Naive thymus-derived CD8-positive, alpha-beta T cell (primary cell): ENCODE results near the gene CEP57L1. TPM values are rescaled to one million over a fixed set of nuclear protein-coding genes. Genes with fewer than 3 reads are reported as not detected.
"Not testable (repeated sequence)": the region's sequence is repeated elsewhere in the genome, so short reads cannot be mapped to it uniquely, and the experiment has no call there.

Experiments
- ATAC-seq, 2 donors: fragments of 150-1000 bp; cut with Tn5 transposase in 1 of 2; sonication (Bioruptor Pico), chemical (Tn5 transposase) in 1 of 2; 1 replicate in 1 of 2; 2 replicates in 1 of 2; pipeline ENCODE4 v1.10.0; 2021; ENCODE audit warnings: mild to moderate bottlenecking in 2 of 2, moderate library complexity in 2 of 2
- POLR2A ChIA-PET: fragments of 350-600 bp; sonication (Branson Sonifier 250); formaldehyde crosslinking; loops from one replicate; lab custom pipeline; 2021; ENCODE audit warnings: antibody characterized with exemption; lab: Charles Lee
- DNase-seq, 10 donors: peaks; one replicate each; pipeline versions ENCODE4 v3.0.0 to v3.0.0-alpha.2; 2020 to 2022
- H3K27ac Mint-ChIP-seq, 10 donors: one replicate each; pipeline ENCODE4 v1.8.0; 2020 to 2022; ENCODE audit warnings: mild to moderate bottlenecking in 10 of 10, mixed read lengths in 10 of 10, moderate library complexity in 4 of 10, inconsistent platforms in 1 of 10
- H3K27me3 Mint-ChIP-seq, 5 donors: one replicate each; pipeline ENCODE4 v1.8.0; 2021 to 2022; ENCODE audit warnings: mixed read lengths in 5 of 5
- H3K36me3 Mint-ChIP-seq, 3 donors: one replicate each; pipeline ENCODE4 v1.8.0; 2020 to 2022; ENCODE audit warnings: mixed read lengths in 3 of 3, mild to moderate bottlenecking in 2 of 3, inconsistent platforms in 1 of 3
- H3K4me1 Mint-ChIP-seq, 4 donors: one replicate each; pipeline ENCODE4 v1.8.0; 2021 to 2022; ENCODE audit warnings: mixed read lengths in 4 of 4
- H3K4me3 Mint-ChIP-seq, 10 donors: one replicate each; pipeline ENCODE4 v1.8.0; 2020 to 2022; ENCODE audit warnings: mild to moderate bottlenecking in 10 of 10, mixed read lengths in 10 of 10, moderate library complexity in 6 of 10, inconsistent platforms in 1 of 10
- H3K9me3 Mint-ChIP-seq, 9 donors: one replicate each; pipeline ENCODE4 v1.8.0; 2020 to 2022; ENCODE audit warnings: mixed read lengths in 9 of 9, mild to moderate bottlenecking in 3 of 9, inconsistent platforms in 1 of 9, moderate library complexity in 1 of 9
- polyA plus RNA-seq, 3 donors: library from polyadenylated mRNA; unstranded; fragments of 300-500 nt; fragmentation: Illumina TruSeq; gene quantifications; one replicate each; pipeline ENCODE4 v1.2.3, GENCODE V29; 2021
- total RNA-seq, 8 experiments: library from RNA in 2 of 8; stranded (reverse) in 2 of 8; gene quantifications; one replicate each; pipeline ENCODE4 v1.2.3 and lab custom pipeline; 2021 to 2026

CEP57L1 gene
- total and polyA plus RNA-seq, 5 experiments from 2014 or later, result 5.4 to 9.5 (median 7.0) TPM

DNA sequence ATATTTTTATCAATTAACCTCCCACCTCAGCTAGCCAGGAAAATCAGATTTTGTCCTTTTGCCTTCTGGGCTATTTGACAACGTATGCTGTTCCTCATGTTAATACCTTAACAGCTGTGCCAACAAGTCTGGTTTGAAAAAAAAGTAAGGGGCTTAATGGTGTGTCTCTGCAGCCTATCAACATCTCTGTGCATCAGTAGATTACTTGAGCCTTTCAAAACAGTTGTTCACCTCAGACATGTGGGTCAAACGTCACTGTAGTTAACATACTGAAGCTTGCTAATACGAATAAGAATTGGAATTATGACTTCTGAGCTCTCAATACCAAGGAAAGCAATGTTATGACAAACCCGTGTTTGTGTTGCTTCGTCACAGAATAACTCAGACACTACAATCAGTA is 23.0 kb downstream of the CEP57L1 start:
- ATAC-seq (no peak), DNase-seq (no peak)
- H3K9me3 Mint-ChIP-seq, result no peaks in the 10 kb centered on the region
- POLR2A ChIA-PET, result interaction anchor here (0.6 kb wide), 1 partner anchor 677 kb away, joined by 5 read pairs; no protein-coding TSS in a partner anchor
- H3K4me3 Mint-ChIP-seq, result no peak overlapping the region
- H3K27ac Mint-ChIP-seq, result no peak overlapping the region
- no peaks in the 10 kb centered on the region for H3K36me3 Mint-ChIP-seq
- H3K4me1 Mint-ChIP-seq, result peaks cover 10 to 37% (median 14%) of the 10 kb centered on the region in 4 donors
- H3K27me3 Mint-ChIP-seq, result no peaks in the 10 kb centered on the region

DNA sequence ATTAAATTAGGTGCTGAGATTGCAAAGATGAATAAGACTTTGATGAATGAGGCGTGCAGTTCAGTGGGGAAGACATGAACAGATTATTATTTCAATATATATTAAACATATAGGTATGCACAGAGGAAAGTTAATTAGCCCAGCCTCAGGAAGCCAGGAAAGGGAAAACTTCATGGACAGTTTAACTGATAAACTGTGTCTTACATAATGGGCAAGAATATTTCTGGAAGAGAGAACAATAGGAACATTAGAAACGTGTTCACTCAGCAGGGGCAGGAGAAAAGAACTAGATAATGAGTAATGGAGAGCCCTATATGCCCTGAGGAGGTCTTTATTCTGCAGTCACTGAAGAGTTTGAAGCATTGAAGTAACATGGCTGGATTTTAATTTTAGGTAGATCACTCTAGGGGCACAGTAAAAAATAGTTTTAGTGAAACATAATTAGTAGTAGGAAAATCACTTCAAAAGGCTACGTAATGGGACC is 23.6 kb downstream of the CEP57L1 start:
- H3K36me3 Mint-ChIP-seq, result peaks cover 0 to 3% (median 2%) of the 10 kb centered on the region in 3 donors
- no peak overlapping the region for H3K4me3 Mint-ChIP-seq
- DNase-seq (no peak), ATAC-seq (no peak)
- H3K4me1 Mint-ChIP-seq, result peaks cover 10 to 37% (median 15%) of the 10 kb centered on the region in 4 donors
- H3K9me3 Mint-ChIP-seq, result no peaks in the 10 kb centered on the region
- no peaks in the 10 kb centered on the region for H3K27me3 Mint-ChIP-seq
- POLR2A ChIA-PET, result no interaction called here
- H3K27ac Mint-ChIP-seq, result no peak overlapping the region

DNA sequence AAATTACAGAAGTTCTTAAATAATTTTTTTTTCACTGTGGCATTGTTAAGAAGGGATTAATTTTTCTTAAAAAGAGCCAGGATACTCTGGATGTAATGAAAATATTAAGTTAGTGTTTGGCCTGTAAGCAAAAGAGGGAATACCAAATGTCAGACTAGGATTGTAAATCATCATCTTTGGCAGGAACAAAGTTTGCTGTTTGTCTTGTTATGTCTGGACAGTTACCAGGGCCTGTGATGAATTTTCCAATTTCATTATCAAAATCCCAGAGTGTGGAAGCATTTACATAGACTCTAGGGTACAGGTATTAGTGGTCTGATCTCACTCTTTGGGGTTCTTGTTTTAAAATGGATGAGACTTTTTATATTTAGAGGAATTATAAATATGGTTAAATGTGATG is 26.1 kb downstream of the CEP57L1 start:
- H3K27ac Mint-ChIP-seq, result no peak overlapping the region
- no peaks in the 10 kb centered on the region for H3K9me3 Mint-ChIP-seq
- peaks cover 10 to 37% (median 16%) of the 10 kb centered on the region in 4 donors for H3K4me1 Mint-ChIP-seq
- no peaks in the 10 kb centered on the region for H3K27me3 Mint-ChIP-seq
- ATAC-seq, result no peak
- no peak for DNase-seq
- H3K4me3 Mint-ChIP-seq, result no peak overlapping the region
- H3K36me3 Mint-ChIP-seq, result peaks cover 0 to 3% (median 2%) of the 10 kb centered on the region in 3 donors
- POLR2A ChIA-PET, result no interaction called here

DNA sequence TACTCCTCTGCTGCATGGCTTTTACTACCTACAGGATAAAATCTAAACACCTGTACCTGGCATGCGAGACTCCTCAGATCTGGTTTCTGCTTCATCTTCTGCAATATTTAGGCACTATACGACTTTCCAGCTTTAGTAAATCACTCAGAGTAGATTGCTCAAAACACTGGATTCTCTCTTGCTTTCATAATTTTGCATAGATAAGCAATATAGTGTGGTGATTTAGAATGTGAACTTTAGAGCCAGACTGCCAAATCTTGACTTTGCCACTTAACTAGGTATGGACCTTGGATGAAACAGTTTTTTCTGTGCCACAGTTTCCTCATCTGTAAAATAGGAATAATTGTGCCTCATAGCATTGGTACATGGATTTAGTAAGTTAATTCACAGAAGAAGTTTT is 28.9 kb downstream of the CEP57L1 start:
- DNase-seq, result no peak
- no peak overlapping the region for H3K27ac Mint-ChIP-seq
- H3K36me3 Mint-ChIP-seq, result peaks cover 0 to 9% (median 5%) of the 10 kb centered on the region in 3 donors
- no peak overlapping the region for H3K4me3 Mint-ChIP-seq
- peaks cover 7 to 19% (median 12%) of the 10 kb centered on the region in 4 donors for H3K4me1 Mint-ChIP-seq
- POLR2A ChIA-PET, result no interaction called here
- ATAC-seq, result no peak
- H3K9me3 Mint-ChIP-seq, result no peaks in the 10 kb centered on the region
- H3K27me3 Mint-ChIP-seq, result no peaks in the 10 kb centered on the region

DNA sequence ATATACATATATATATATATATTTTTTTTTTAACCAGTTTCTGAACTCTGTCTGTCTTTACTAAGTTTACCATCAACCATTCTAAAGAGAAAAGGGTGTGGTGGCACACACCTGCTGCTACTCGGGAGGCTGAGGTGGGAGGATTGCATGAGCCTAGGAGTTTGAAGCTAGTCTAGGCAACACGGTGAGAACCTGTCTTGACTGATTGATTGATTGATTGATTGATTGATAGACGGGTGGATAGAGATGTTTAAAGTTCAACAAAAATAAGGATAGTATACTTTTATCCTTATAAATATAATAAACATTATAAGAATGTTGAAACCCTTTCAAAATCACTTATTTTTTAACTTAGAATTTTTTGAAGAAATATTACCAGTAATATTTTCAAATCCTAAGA is 30.2 kb downstream of the CEP57L1 start:
- Mint-ChIP-seq H3K4me1 (peaks cover under 1 to 11% (median 7%) of the 10 kb centered on the region in 4 donors), H3K4me3 (no peak overlapping the region), H3K9me3 (no peaks in the 10 kb centered on the region), H3K27ac (no peak overlapping the region), H3K36me3 (peaks cover 5 to 12% (median 6%) of the 10 kb centered on the region in 3 donors), H3K27me3 (no peaks in the 10 kb centered on the region)
- no peak for DNase-seq
- no peak for ATAC-seq
- POLR2A ChIA-PET, result no interaction called here

DNA sequence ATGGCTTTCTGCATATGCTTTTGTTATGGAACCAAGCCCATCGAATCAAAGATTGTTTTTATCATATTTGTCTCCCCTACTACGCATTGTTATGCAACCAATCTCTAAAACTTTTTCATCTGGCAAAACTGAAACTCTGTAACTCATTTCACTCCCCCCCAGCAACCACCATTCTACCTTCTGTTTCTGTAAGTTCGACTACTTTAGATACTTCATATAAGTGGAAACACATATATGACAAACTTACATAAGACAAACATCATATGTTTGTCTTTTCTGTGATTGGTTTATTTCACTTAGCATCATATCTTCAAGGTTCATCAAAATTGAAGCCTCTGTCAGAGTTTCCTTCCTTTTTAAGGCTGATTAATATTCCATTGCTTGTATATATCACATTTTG is 34.8 kb downstream of the CEP57L1 start:
- Mint-ChIP-seq H3K27me3 (no peaks in the 10 kb centered on the region), H3K9me3 (peaks cover 0 to 4% (median 0%) of the 10 kb centered on the region in 9 donors), H3K27ac (no peak overlapping the region), H3K4me3 (no peak overlapping the region), H3K4me1 (no peaks in the 10 kb centered on the region), H3K36me3 (peaks cover 5 to 16% (median 16%) of the 10 kb centered on the region in 3 donors)
- no peak for ATAC-seq
- POLR2A ChIA-PET, result no interaction called here
- DNase-seq, result no peak

DNA sequence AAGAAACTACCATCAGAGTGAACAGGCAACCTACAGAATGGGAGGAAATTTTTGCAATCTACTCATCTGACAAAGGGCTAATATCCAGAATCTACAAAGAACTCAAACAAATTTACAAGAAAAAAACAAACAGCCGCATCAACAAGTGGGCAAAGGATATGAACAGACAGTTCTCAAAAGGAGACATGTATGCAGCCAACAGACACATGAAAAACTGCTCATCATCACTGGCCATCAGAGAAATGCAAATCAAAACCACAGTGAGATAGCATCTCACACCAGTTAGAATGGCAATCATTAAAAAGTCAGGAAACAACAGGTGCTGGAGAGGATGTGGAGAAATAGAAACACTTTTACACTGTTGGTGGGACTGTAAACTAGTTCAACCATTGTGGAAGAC is 40.3 kb downstream of the CEP57L1 start:
- DNase-seq, H3K4me1 Mint-ChIP-seq, POLR2A ChIA-PET, H3K27me3 Mint-ChIP-seq, H3K27ac Mint-ChIP-seq, H3K4me3 Mint-ChIP-seq, H3K9me3 Mint-ChIP-seq, ATAC-seq: not testable (repeated sequence)
- H3K36me3 Mint-ChIP-seq, result peaks cover 0 to 14% (median 13%) of the 10 kb centered on the region in 3 donors

DNA sequence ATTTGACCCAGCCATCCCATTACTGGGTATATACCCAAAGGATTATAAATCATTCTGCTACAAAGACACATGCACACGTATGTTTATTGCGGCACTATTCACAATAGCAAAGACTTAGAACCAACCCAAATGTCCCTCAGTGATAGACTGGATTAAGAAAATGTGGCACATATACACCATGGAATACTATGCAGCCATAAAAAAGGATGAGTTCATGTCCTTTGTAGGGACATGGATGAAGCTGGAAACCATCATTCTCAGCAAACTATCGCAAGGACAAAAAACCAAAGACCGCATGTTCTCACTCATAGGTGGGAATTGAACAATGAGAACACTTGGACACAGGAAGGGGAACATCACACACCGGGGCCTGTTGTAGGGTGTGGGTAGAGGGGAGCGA is 40.7 kb downstream of the CEP57L1 start:
- DNase-seq, H3K9me3 Mint-ChIP-seq, H3K27ac Mint-ChIP-seq, POLR2A ChIA-PET, H3K27me3 Mint-ChIP-seq, ATAC-seq, H3K4me3 Mint-ChIP-seq, H3K4me1 Mint-ChIP-seq: not testable (repeated sequence)
- H3K36me3 Mint-ChIP-seq, result peaks cover 0 to 15% (median 14%) of the 10 kb centered on the region in 3 donors

DNA sequence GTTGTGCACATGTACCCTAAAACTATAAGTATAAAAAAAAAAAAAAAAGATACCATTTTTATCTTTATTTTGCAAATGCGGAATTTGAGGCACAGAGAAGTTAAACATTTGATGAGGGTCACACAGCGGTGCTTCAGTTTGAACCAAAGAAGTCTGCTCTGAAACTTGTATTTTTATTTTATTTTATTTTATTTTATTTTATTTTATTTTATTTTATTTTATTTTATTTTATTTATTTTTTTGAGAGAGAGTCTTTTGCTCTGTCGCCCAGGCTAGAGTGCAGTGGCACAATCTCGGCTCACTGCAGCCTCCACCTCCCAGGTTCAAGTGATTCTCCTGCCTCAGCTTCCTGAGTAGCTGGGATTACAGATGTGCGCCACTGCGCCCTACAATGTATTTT is 41.2 kb downstream of the CEP57L1 start:
- peaks cover 0 to 19% (median 17%) of the 10 kb centered on the region in 3 donors for H3K36me3 Mint-ChIP-seq
- H3K4me1 Mint-ChIP-seq, ATAC-seq, H3K4me3 Mint-ChIP-seq, DNase-seq, POLR2A ChIA-PET, H3K27me3 Mint-ChIP-seq, H3K27ac Mint-ChIP-seq, H3K9me3 Mint-ChIP-seq: not testable (repeated sequence)

DNA sequence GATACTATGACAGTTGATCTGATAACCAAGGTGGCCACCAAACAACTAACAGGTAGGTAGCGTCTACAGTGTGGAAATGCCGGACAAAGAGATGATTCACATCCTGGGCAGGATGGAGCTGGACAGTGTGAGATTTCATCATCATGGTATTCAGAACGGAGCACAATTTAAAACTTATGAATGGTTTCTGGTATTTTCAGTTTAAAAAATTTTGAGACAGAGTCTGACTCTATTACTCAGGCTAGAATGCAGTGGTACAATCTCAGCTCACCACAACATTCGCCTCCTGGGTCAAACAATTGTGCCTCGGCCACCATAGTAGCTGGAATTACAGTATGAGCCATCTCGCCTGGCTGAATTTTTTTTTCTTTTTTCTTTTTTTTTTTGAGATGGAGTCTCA is 43.8 kb downstream of the CEP57L1 start:
- ATAC-seq, result no peak
- H3K4me3 Mint-ChIP-seq, result no peak overlapping the region
- POLR2A ChIA-PET, result no interaction called here
- H3K27me3 Mint-ChIP-seq, result no peaks in the 10 kb centered on the region
- no peak overlapping the region for H3K27ac Mint-ChIP-seq
- H3K4me1 Mint-ChIP-seq, result peaks cover 0 to 1% (median 0%) of the 10 kb centered on the region in 4 donors
- H3K36me3 Mint-ChIP-seq, result peaks cover 0 to 18% (median 17%) of the 10 kb centered on the region in 3 donors
- DNase-seq, result no peak
- peaks cover 0 to 7% (median 0%) of the 10 kb centered on the region in 9 donors for H3K9me3 Mint-ChIP-seq

DNA sequence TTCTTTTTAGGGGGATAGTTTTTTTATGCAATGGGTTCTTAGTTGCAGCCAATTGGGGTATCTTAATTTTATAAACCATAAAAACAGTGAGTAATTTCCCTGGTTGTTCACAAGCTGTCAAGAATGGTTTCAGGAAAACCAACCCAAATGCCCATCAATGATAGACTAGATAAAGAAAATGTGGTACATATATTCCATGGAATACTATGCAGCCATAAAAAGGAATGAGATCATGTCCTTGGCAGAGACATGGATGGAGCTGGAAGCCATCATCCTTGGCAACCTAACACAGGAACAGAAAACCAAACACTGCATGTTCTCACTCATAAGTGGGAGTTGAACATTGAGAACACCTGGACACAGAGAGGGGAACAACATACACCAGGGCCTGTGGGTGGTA is 46.8 kb downstream of the CEP57L1 start:
- DNase-seq, ATAC-seq, H3K4me1 Mint-ChIP-seq, H3K27me3 Mint-ChIP-seq, POLR2A ChIA-PET, H3K27ac Mint-ChIP-seq, H3K4me3 Mint-ChIP-seq, H3K9me3 Mint-ChIP-seq: not testable (repeated sequence)
- peaks cover 0 to 21% (median 19%) of the 10 kb centered on the region in 3 donors for H3K36me3 Mint-ChIP-seq

DNA sequence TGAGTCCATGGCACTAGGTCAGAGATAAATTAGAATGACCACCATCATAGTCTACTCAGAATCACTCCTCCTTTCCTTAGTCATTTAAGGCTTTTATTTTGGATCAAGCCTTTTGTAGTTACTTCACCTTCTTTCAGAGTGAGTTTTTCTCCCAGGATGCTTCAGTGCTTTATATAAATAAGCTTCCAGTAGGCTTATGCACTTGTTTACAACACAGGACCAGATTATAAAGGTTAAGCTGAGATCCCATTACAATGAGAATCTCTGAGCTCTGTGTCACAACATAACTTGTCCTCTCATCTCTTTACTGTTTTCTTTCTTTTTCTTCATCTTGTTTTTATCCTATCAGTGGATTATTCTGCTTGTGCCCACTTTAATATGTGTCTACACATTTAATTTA is 47.9 kb downstream of the CEP57L1 start:
- H3K27ac Mint-ChIP-seq, result no peak overlapping the region
- ATAC-seq, result no peak

DNA sequence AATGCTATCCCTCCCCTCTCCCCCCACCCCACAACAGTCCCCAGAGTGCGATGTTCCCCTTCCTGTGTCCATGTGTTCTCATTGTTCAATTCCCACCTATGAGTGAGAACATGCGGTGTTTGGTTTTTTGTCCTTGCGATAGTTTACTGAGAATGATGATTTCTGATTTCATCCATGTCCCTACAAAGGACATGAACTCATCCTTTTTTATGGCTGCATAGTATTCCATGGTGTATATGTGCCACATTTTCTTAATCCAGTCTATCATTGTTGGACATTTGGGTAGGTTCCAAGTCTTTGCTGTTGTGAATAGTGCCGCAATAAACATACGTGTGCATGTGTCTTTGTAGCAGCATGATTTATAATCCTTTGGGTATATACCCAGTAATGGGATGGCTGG is 52.9 kb downstream of the CEP57L1 start:
- H3K36me3 Mint-ChIP-seq, result peaks cover 5 to 30% (median 30%) of the 10 kb centered on the region in 3 donors
- DNase-seq, H3K27ac Mint-ChIP-seq, POLR2A ChIA-PET, H3K4me1 Mint-ChIP-seq, H3K4me3 Mint-ChIP-seq, H3K9me3 Mint-ChIP-seq, ATAC-seq, H3K27me3 Mint-ChIP-seq: not testable (repeated sequence)

More for the DNA sequence above, 47.9 kb downstream of the CEP57L1 start:
- Mint-ChIP-seq H3K27me3 (no peaks in the 10 kb centered on the region), H3K36me3 (peaks cover 0 to 27% (median 25%) of the 10 kb centered on the region in 3 donors), H3K9me3 (peaks cover 0 to 5% (median 0%) of the 10 kb centered on the region in 9 donors), H3K4me1 (no peaks in the 10 kb centered on the region), H3K4me3 (no peak overlapping the region)
- POLR2A ChIA-PET, result no interaction called here
- no peak for DNase-seq

DNA sequence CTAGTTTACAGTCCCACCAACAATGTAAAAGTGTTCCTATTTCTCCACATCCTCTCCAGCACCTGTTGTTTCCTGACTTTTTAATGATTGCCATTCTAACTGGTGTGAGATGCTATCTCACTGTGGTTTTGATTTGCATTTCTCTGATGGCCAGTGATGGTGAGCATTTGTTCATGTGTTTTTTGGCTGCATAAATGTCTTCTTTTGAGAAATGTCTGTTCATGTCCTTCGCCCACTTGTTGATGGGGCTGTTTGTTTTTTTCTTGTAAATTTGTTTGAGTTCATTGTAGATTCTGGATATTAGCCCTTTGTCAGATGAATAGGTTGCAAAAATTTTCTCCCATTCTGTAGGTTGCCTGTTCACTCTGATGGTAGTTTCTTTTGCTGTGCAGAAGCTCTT is 53.4 kb downstream of the CEP57L1 start:
- H3K4me1 Mint-ChIP-seq, POLR2A ChIA-PET, H3K9me3 Mint-ChIP-seq, H3K4me3 Mint-ChIP-seq, H3K27me3 Mint-ChIP-seq, ATAC-seq, DNase-seq, H3K27ac Mint-ChIP-seq: not testable (repeated sequence)
- H3K36me3 Mint-ChIP-seq, result peaks cover 5 to 32% (median 29%) of the 10 kb centered on the region in 3 donors
